OCI-LY1 (cell line): Measurements from ENCODE around the gene ASCC1.

Source experiments
- H2AFZ ChIP-seq: fragments of 200-600 bp; sonication (generic), shearing (Covaris generic); 2 replicates; pipeline ENCODE4 v1.6.0; 2014; ENCODE audit warnings: antibody characterized with exemption, mild to moderate bottlenecking, low read length
- H3F3A ChIP-seq: fragments of 200-600 bp; sonication (generic), shearing (Covaris generic); 2 replicates; pipeline ENCODE4 v1.6.0; 2014; ENCODE audit warnings: mild to moderate bottlenecking, antibody characterized with exemption, low read length, moderate library complexity; ENCODE audit not compliant: insufficient read depth
- H3K27ac ChIP-seq: fragments of 200-600 bp; sonication (generic); 2 replicates; pipeline ENCODE4 v1.5.1; 2014; ENCODE audit warnings: low read length, mixed run types, mild to moderate bottlenecking, low read depth; ENCODE audit not compliant: poor library complexity, severe bottlenecking
- H3K27me3 ChIP-seq: fragments of 200-600 bp; sonication (generic); 2 replicates; pipeline ENCODE4 v1.6.0; 2014; ENCODE audit warnings: antibody characterized with exemption, mild to moderate bottlenecking, low read length, moderate library complexity; ENCODE audit not compliant: insufficient read depth
- H3K36me3 ChIP-seq: fragments of 200-600 bp; sonication (generic); 2 replicates; pipeline ENCODE4 v1.6.1; 2014; ENCODE audit warnings: mild to moderate bottlenecking, antibody characterized with exemption, low read length, moderate library complexity, mixed read lengths; ENCODE audit not compliant: insufficient read depth
- H3K4me1 ChIP-seq: fragments of 200-600 bp; sonication (generic); 2 replicates; pipeline ENCODE4 v1.5.1; 2014; ENCODE audit warnings: mild to moderate bottlenecking, low read length, moderate library complexity; ENCODE audit not compliant: insufficient read depth, severe bottlenecking
- H3K4me2 ChIP-seq: fragments of 200-600 bp; sonication (generic), shearing (Covaris generic); 2 replicates; pipeline ENCODE4 v1.6.1; 2014; ENCODE audit warnings: low read length
- H3K4me3 ChIP-seq: fragments of 200-600 bp; sonication (generic); 2 replicates; pipeline ENCODE4 v1.5.1; 2014; ENCODE audit warnings: low read length, low read depth, mild to moderate bottlenecking, mixed read lengths; ENCODE audit not compliant: poor library complexity, severe bottlenecking
- H3K79me2 ChIP-seq: fragments of 200-600 bp; shearing (Covaris generic); 2 replicates; pipeline ENCODE4 v1.6.1; 2016; ENCODE audit warnings: mixed run types, low read length, mixed read lengths; ENCODE audit not compliant: insufficient read depth
- H3K9ac ChIP-seq: fragments of 200-600 bp; sonication (generic), shearing (Covaris generic); 2 replicates; pipeline ENCODE4 v1.6.1; 2014; ENCODE audit warnings: mild to moderate bottlenecking, low read length, mixed read lengths
- H3K9me2 ChIP-seq: fragments of 200-600 bp; sonication (generic), shearing (Covaris generic); 2 replicates; pipeline ENCODE4 v1.6.1; 2014; ENCODE audit warnings: low read depth, mild to moderate bottlenecking, low read length, mixed read lengths
- H3K9me3 ChIP-seq: fragments of 200-600 bp; shearing (Covaris generic); 2 replicates; pipeline ENCODE4 v1.6.1; 2014; ENCODE audit warnings: low read length, mixed read lengths
- H4K20me1 ChIP-seq: fragments of 200-600 bp; sonication (generic), shearing (Covaris generic); 2 replicates; pipeline ENCODE4 v1.6.0; 2016; ENCODE audit warnings: mild to moderate bottlenecking, low read length; ENCODE audit not compliant: insufficient read depth
- EZH2 ChIP-seq: fragments of 200-600 bp; sonication (generic), shearing (Covaris generic); IDR thresholded peaks from 2 replicates; pipeline ENCODE4 v1.8.0; 2017; ENCODE audit warnings: borderline replicate concordance, mixed run types, mild to moderate bottlenecking, antibody characterized with exemption, low read length, moderate library complexity, mixed read lengths
- TF ChIP-seq, protein P1 (sequence below): fragments of 200-600 bp; sonication (generic), shearing (Covaris generic); IDR thresholded peaks from 2 replicates; pipeline ENCODE4 v1.5.1; 2017; ENCODE audit warnings: mild to moderate bottlenecking, antibody characterized with exemption, low read length, moderate library complexity, mixed read lengths

The ASCC1 gene

DNA sequence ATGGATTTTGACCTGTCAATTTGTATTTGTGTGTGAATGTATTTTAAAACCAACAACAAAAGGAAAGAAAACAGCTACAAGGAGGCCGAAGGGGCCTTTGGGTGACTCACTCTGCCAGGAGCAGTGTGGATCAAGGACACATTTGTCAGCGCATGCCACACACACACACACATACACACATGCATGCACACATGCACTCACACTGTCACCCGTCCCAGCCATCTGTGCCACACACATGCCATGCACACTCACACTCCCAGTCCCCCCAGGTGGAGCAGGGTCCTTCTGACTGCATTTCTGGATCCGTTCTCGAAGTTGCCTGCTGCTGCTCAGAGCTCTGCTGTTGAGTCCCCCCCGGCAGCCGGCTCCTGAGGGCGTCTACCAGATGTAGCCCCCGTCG is 153.7 kb downstream of the ASCC1 start:
- no peaks in the 10 kb centered on the region for H3K9me3 ChIP-seq
- no peaks in the 10 kb centered on the region for H3K27me3 ChIP-seq
- H3K4me1 ChIP-seq, result no peaks in the 10 kb centered on the region
- no peak for TF ChIP-seq EZH2
- TF ChIP-seq, protein P1, sequence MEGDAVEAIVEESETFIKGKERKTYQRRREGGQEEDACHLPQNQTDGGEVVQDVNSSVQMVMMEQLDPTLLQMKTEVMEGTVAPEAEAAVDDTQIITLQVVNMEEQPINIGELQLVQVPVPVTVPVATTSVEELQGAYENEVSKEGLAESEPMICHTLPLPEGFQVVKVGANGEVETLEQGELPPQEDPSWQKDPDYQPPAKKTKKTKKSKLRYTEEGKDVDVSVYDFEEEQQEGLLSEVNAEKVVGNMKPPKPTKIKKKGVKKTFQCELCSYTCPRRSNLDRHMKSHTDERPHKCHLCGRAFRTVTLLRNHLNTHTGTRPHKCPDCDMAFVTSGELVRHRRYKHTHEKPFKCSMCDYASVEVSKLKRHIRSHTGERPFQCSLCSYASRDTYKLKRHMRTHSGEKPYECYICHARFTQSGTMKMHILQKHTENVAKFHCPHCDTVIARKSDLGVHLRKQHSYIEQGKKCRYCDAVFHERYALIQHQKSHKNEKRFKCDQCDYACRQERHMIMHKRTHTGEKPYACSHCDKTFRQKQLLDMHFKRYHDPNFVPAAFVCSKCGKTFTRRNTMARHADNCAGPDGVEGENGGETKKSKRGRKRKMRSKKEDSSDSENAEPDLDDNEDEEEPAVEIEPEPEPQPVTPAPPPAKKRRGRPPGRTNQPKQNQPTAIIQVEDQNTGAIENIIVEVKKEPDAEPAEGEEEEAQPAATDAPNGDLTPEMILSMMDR, result no peak
- H4K20me1 ChIP-seq, result no peaks in the 10 kb centered on the region
- H3K4me3 ChIP-seq, result no peak overlapping the region
- no peak overlapping the region for H3K4me2 ChIP-seq
- no peak overlapping the region for H3K9ac ChIP-seq
- H2AFZ ChIP-seq, result no peak overlapping the region
- H3K27ac ChIP-seq, result no peak overlapping the region
- H3K9me2 ChIP-seq, result no peaks in the 10 kb centered on the region
- no peaks in the 10 kb centered on the region for H3K79me2 ChIP-seq
- H3K36me3 ChIP-seq, result peaks cover 45% of the 10 kb centered on the region
- H3F3A ChIP-seq, result no peaks in the 10 kb centered on the region

DNA sequence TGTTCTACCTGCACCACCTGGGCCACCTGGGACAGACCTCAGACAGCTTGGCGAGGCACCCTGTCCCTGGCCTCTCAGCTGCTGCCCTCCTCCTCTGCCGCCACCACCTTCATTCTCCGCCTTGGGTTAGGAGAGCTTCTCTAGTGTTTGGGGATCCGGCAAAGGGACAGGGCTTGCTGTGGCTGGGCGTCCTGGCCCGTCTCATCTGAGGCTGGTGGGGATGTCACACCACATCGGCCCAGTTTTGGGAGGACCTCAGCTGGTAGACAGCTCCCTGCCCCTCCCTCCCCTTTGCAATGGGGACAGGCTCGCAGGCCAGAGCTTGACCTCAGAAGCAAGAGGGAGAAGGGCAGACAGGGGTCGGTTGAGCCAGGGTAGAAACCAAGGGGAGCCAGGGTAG is 154.1 kb downstream of the ASCC1 start:
- H3K4me1 ChIP-seq, result no peaks in the 10 kb centered on the region
- TF ChIP-seq EZH2, result no peak
- TF ChIP-seq, protein P1, result no peak
- no peak overlapping the region for H3K4me2 ChIP-seq
- H3K9me2 ChIP-seq, result no peaks in the 10 kb centered on the region
- no peaks in the 10 kb centered on the region for H3K9me3 ChIP-seq
- H2AFZ ChIP-seq, result no peak overlapping the region
- H3K9ac ChIP-seq, result no peak overlapping the region
- H3K4me3 ChIP-seq, result no peak overlapping the region
- H3K27ac ChIP-seq, result no peak overlapping the region
- H3K27me3 ChIP-seq, result no peaks in the 10 kb centered on the region
- H3K36me3 ChIP-seq, result peaks cover 41% of the 10 kb centered on the region
- H4K20me1 ChIP-seq, result no peaks in the 10 kb centered on the region
- no peaks in the 10 kb centered on the region for H3F3A ChIP-seq
- H3K79me2 ChIP-seq, result no peaks in the 10 kb centered on the region

DNA sequence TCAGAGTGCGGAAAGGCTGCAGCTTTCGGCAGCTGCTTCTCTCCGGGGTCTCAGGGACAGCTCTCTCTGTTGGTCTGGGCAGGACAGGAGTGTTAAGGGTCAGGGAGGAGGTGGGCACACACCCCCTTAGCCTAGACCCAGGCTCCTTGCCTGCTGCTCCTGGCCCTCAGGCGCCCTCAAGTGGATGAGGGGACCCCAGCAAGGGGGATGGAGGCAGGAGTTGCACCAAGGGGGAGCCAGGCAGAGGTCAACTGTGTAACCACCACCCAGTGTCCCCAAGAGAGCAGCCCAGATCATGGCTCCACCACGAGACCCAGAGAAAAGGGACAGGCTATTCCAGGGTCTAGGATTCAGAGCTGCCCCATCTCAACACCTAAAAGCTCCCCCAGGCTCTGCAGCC is 154.6 kb downstream of the ASCC1 start:
- no peaks in the 10 kb centered on the region for H3K9me3 ChIP-seq
- no peaks in the 10 kb centered on the region for H4K20me1 ChIP-seq
- H3K79me2 ChIP-seq, result no peaks in the 10 kb centered on the region
- no peak overlapping the region for H2AFZ ChIP-seq
- no peaks in the 10 kb centered on the region for H3K27me3 ChIP-seq
- no peaks in the 10 kb centered on the region for H3K9me2 ChIP-seq
- no peak overlapping the region for H3K4me3 ChIP-seq
- no peaks in the 10 kb centered on the region for H3K4me1 ChIP-seq
- H3K27ac ChIP-seq, result no peak overlapping the region
- no peak overlapping the region for H3K4me2 ChIP-seq
- H3F3A ChIP-seq, result no peaks in the 10 kb centered on the region
- TF ChIP-seq, protein P1, result peak; percentile 34
- no peak for TF ChIP-seq EZH2
- H3K9ac ChIP-seq, result no peak overlapping the region
- H3K36me3 ChIP-seq, result peaks cover 36% of the 10 kb centered on the region
